ENCODE data around the gene CELF2. TPM values are rescaled to one million over a fixed set of nuclear protein-coding genes. Genes with fewer than 3 reads are reported as not detected.

Gene CELF2
- total RNA-seq, 1 donor from 2014 or later = 4.0 TPM

GRCh38 chr10:11265484-11265883, 247.8 kb downstream of the CELF2 start:
- DNase-seq (ENCODE audit: low read depth in 2 of 2) = no peak

GRCh38 chr10:11266426-11266825, 248.8 kb downstream of the CELF2 start:
- no peak for DNase-seq (ENCODE audit: low read depth in 2 of 2)

- DNase-seq (ENCODE audit: low read depth in 2 of 2) = peak; percentile 56 to 70
Observed at GRCh38 chr10:11270135-11270857, 252.6 kb downstream of the CELF2 start.

- DNase-seq (ENCODE audit: low read depth in 2 of 2) = no peak
Observed at GRCh38 chr10:11270858-11271179, 253.1 kb downstream of the CELF2 start.

- no peak for DNase-seq (ENCODE audit: low read depth in 2 of 2)
Observed at GRCh38 chr10:11272915-11273389, 255.3 kb downstream of the CELF2 start.

- DNase-seq (ENCODE audit: low read depth in 2 of 2) = no peak
Observed at GRCh38 chr10:11274452-11274851, 256.8 kb downstream of the CELF2 start.

GRCh38 chr10:11275651-11276050, 258.0 kb downstream of the CELF2 start:
- DNase-seq (ENCODE audit: low read depth in 2 of 2) = no peak

GRCh38 chr10:11276449-11276990, 258.8 kb downstream of the CELF2 start:
- no peak for DNase-seq (ENCODE audit: low read depth in 2 of 2)

- DNase-seq (ENCODE audit: low read depth in 2 of 2) = no peak
Observed at GRCh38 chr10:11279314-11279713, 261.6 kb downstream of the CELF2 start.

- DNase-seq (ENCODE audit: low read depth in 2 of 2) = no peak
Observed at GRCh38 chr10:11280187-11280932, 262.7 kb downstream of the CELF2 start.

GRCh38 chr10:11282156-11282555, 264.5 kb downstream of the CELF2 start:
- DNase-seq (ENCODE audit: low read depth in 2 of 2) = no peak

GRCh38 chr10:11282661-11283060, 265.0 kb downstream of the CELF2 start:
- DNase-seq (ENCODE audit: low read depth in 2 of 2) = no peak

- DNase-seq (ENCODE audit: low read depth in 2 of 2) = no peak
Observed at GRCh38 chr10:11284291-11285085, 266.8 kb downstream of the CELF2 start.

- DNase-seq (ENCODE audit: low read depth in 2 of 2) = peak in 1 of 2 donors; percentile 5
Observed at GRCh38 chr10:11285171-11285570, 267.5 kb downstream of the CELF2 start.

- DNase-seq (ENCODE audit: low read depth in 2 of 2) = no peak
Observed at GRCh38 chr10:11286261-11286852, 268.7 kb downstream of the CELF2 start.

GRCh38 chr10:11288302-11288701, 270.6 kb downstream of the CELF2 start:
- no peak for DNase-seq (ENCODE audit: low read depth in 2 of 2)

- no peak for DNase-seq (ENCODE audit: low read depth in 2 of 2)
Observed at GRCh38 chr10:11290156-11290890, 272.7 kb downstream of the CELF2 start.

- no peak for DNase-seq (ENCODE audit: low read depth in 2 of 2)
Observed at GRCh38 chr10:11292576-11293302, 275.1 kb downstream of the CELF2 start.

- DNase-seq (ENCODE audit: low read depth in 2 of 2) = no peak
Observed at GRCh38 chr10:11293332-11293731, 275.7 kb downstream of the CELF2 start.

GRCh38 chr10:11294831-11295450, 277.3 kb downstream of the CELF2 start:
- DNase-seq (ENCODE audit: low read depth in 2 of 2) = peak; percentile 11 to 55

Measured in dermis microvascular lymphatic vessel endothelial cell (primary cell).